Mesothelial cell of epicardium (in vitro differentiated cells): ENCODE results near the gene GIMAP1. TPM values are rescaled to one million over a fixed set of nuclear protein-coding genes. Genes with fewer than 3 reads are reported as not detected.

ENCODE experiments used
- DNase-seq, 2 experiments: peaks; one replicate each; pipeline ENCODE4 v3.0.0; 2021; ENCODE audit warnings: low spot score in 2 of 2; ENCODE audit not compliant: unreplicated experiment in 2 of 2
- H3K27ac Mint-ChIP-seq: 2 replicates; pipeline ENCODE4 v1.8.0; 2021; ENCODE audit warnings: mixed read lengths
- H3K27me3 Mint-ChIP-seq: 2 replicates; pipeline ENCODE4 v1.8.0; 2021; ENCODE audit warnings: low read depth, mixed read lengths
- H3K36me3 Mint-ChIP-seq: 2 replicates; pipeline ENCODE4 v1.8.0; 2021; ENCODE audit warnings: mixed read lengths
- H3K4me1 Mint-ChIP-seq: 2 replicates; pipeline ENCODE4 v1.8.0; 2021; ENCODE audit warnings: mixed read lengths
- H3K4me3 Mint-ChIP-seq: 2 replicates; pipeline ENCODE4 v1.8.0; 2021; ENCODE audit warnings: mild to moderate bottlenecking, moderate library complexity, mixed read lengths
- H3K9me3 Mint-ChIP-seq: 2 replicates; pipeline ENCODE4 v1.8.0; 2021; ENCODE audit warnings: mixed read lengths
- total RNA-seq: library from RNA; stranded (reverse); gene quantifications from 3 replicates; pipeline ENCODE4 v1.2.1, GENCODE V29; 2021
- TF ChIP-seq, protein P1 (sequence below): fragments of 200-600 bp; sonication (generic); IDR thresholded peaks from one replicate; pipeline ENCODE4 v1.5.0; 2021; ENCODE audit warnings: antibody characterized with exemption; ENCODE audit not compliant: unreplicated experiment

GIMAP1 gene
- total RNA-seq, 1 donor from 2014 or later, result not detected

DNA sequence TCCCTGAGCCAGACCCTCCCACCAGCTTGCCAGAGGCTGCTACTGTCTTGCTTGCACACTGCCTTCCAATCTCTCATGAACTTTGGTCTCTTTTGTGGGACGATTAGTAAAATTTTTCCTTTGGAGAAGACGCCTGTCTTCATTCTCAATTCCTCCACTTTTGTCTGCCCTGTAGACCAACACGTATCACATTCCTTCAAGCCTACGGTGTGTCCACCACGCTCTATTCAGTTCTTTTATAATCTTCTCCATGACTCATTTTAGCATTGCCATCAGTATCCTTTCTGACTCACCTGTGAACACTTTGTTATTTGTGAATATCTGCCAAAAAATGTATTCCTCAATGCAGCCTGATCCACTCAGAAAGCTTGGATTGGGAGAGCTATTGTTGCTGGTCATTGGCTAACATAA, 22.2 kb downstream of the GIMAP1 start:
- no peak for DNase-seq
- Mint-ChIP-seq H3K27me3 (peaks cover 90% of the 10 kb centered on the region), H3K27ac (no peak overlapping the region), H3K4me1 (no peaks in the 10 kb centered on the region), H3K36me3 (no peaks in the 10 kb centered on the region), H3K4me3 (no peak overlapping the region), H3K9me3 (no peaks in the 10 kb centered on the region)
- TF ChIP-seq, protein P1, sequence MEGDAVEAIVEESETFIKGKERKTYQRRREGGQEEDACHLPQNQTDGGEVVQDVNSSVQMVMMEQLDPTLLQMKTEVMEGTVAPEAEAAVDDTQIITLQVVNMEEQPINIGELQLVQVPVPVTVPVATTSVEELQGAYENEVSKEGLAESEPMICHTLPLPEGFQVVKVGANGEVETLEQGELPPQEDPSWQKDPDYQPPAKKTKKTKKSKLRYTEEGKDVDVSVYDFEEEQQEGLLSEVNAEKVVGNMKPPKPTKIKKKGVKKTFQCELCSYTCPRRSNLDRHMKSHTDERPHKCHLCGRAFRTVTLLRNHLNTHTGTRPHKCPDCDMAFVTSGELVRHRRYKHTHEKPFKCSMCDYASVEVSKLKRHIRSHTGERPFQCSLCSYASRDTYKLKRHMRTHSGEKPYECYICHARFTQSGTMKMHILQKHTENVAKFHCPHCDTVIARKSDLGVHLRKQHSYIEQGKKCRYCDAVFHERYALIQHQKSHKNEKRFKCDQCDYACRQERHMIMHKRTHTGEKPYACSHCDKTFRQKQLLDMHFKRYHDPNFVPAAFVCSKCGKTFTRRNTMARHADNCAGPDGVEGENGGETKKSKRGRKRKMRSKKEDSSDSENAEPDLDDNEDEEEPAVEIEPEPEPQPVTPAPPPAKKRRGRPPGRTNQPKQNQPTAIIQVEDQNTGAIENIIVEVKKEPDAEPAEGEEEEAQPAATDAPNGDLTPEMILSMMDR, result no peak

DNA sequence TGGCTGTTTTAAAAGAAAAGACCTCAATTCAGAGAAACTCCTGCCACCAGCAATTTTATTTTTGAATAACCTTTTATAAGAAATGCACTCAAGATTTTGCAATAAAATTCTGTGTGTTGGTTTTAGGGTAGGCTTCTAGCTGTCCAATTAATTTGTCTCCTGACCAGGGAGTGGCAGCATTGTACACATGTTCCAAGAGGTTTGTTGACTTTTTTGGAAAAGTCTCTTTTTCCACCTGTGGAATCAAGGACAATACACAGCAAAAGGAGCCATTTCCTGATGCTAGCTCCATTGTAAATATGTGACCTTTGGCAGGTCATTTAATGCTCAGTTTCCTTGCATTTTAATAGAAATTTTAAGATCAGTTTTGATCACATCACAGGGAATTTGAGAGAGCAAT, 22.6 kb downstream of the GIMAP1 start:
- Mint-ChIP-seq H3K36me3 (no peaks in the 10 kb centered on the region), H3K9me3 (no peaks in the 10 kb centered on the region), H3K27me3 (peaks cover 91% of the 10 kb centered on the region), H3K4me1 (no peaks in the 10 kb centered on the region), H3K27ac (no peak overlapping the region), H3K4me3 (no peak overlapping the region)
- no peak for DNase-seq
- TF ChIP-seq, protein P1, result no peak

DNA sequence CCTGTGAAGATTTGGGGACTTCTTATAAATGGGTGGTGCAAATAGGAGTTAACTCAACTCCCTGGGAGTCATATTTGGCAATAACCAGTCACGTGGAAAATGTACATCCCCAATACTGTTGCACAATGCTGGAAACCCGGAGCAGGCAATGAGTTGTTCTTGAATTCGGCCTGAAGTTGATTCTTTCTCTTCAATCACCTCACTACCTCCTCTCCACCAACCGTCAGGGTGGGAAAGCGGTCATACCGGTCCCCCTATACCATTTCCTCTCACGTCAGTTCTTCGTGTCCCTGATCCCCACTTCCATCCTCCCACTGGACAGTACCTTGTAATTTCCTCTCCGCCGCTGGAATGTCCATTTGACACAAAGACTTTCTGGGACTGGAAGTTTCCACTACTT, 23.6 kb downstream of the GIMAP1 start:
- peaks cover 93% of the 10 kb centered on the region for H3K27me3 Mint-ChIP-seq
- DNase-seq, result no peak
- H3K36me3 Mint-ChIP-seq, result no peaks in the 10 kb centered on the region
- H3K9me3 Mint-ChIP-seq, result no peaks in the 10 kb centered on the region
- TF ChIP-seq, protein P1, result no peak
- H3K27ac Mint-ChIP-seq, result no peak overlapping the region
- H3K4me1 Mint-ChIP-seq, result no peaks in the 10 kb centered on the region
- H3K4me3 Mint-ChIP-seq, result no peak overlapping the region

DNA sequence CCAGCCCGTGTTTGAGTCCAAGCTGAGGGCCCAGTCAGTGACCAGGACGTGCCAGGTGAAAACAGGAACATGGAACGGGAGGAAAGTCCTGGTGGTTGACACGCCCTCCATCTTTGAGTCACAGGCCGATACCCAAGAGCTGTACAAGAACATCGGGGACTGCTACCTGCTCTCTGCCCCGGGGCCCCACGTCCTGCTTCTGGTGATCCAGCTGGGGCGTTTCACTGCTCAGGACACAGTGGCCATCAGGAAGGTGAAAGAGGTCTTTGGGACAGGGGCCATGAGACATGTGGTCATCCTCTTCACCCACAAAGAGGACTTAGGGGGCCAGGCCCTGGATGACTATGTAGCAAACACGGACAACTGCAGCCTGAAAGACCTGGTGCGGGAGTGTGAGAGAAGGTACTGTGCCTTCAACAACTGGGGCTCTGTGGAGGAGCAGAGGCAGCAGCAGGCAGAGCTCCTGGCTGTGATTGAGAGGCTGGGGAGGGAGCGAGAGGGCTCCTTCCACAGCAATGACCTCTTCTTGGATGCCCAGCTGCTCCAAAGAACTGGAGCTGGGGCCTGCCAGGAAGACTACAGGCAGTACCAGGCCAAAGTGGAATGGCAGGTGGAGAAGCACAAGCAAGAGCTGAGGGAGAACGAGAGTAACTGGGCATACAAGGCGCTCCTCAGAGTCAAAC, 26.0 kb downstream of the GIMAP1 start:
- Mint-ChIP-seq H3K36me3 (no peaks in the 10 kb centered on the region), H3K27me3 (peaks cover 89% of the 10 kb centered on the region), H3K9me3 (no peaks in the 10 kb centered on the region), H3K4me1 (no peaks in the 10 kb centered on the region), H3K27ac (no peak overlapping the region), H3K4me3 (no peak overlapping the region)
- no peak for DNase-seq
- TF ChIP-seq, protein P1, result no peak

DNA sequence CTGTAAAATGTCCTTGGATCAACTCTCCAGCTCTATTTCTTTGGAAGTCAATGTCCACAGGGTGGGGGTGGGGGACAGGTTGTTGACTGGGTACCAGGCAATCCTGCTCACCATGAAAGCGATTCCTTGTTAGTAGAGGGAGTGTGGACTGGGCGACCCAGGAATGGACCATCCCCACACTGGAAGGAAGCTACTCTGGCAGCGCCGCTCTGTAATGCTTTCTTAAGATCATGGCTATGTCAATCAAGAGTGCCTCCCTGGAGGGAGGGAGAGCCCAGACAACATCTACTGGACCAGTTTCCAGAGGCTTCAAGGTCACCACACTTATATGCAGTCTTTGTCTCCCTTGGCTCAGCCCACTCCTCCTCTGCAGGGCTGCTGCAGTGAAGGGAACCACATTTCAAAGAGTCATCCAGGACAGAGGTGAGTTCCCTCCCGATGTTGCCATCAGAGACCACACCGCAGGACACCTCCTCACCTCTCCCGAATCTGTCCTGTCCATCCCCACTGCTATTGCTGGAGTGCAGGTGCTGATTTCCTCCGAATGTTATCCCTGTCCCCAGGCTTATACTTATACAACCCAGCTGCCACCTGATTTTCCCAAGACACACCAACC, 27.7 kb downstream of the GIMAP1 start:
- no peaks in the 10 kb centered on the region for H3K9me3 Mint-ChIP-seq
- no peaks in the 10 kb centered on the region for H3K36me3 Mint-ChIP-seq
- H3K27me3 Mint-ChIP-seq, result peaks cover 89% of the 10 kb centered on the region
- H3K4me1 Mint-ChIP-seq, result no peaks in the 10 kb centered on the region
- no peak overlapping the region for H3K27ac Mint-ChIP-seq
- no peak for DNase-seq
- TF ChIP-seq, protein P1, result no peak
- no peak overlapping the region for H3K4me3 Mint-ChIP-seq
